OCI-LY1 (cell line): ENCODE data around the gene SMR3B.

Experiments used
- CTCF ChIP-seq: fragments of 200-600 bp; sonication (generic), shearing (Covaris generic); IDR thresholded peaks from 2 replicates; pipeline ENCODE4 v1.5.1; 2017; ENCODE audit warnings: mild to moderate bottlenecking, antibody characterized with exemption, low read length, moderate library complexity, mixed read lengths
- EZH2 ChIP-seq: fragments of 200-600 bp; sonication (generic), shearing (Covaris generic); IDR thresholded peaks from 2 replicates; pipeline ENCODE4 v1.8.0; 2017; ENCODE audit warnings: borderline replicate concordance, mixed run types, mild to moderate bottlenecking, antibody characterized with exemption, low read length, moderate library complexity, mixed read lengths

GRCh38 chr4:70382691-70383181 is at the start of gene SMR3B:
- TF ChIP-seq CTCF (no peak), EZH2 (no peak)
